Fibroblast of mammary gland (primary cell): ENCODE data around the gene RAB28.

Experiments
- DNase-seq: peaks from one replicate; pipeline ENCODE4 v3.0.0-alpha.2; 2010; ENCODE audit warnings: low read depth
- H3K4me3 ChIP-seq: 2 replicates; pipeline ENCODE4 v1.5.1; 2011; ENCODE audit warnings: low read depth, mild to moderate bottlenecking, low read length, moderate library complexity; ENCODE audit not compliant: control insufficient read depth
- CTCF ChIP-seq: conservative IDR thresholded peaks from 2 replicates; pipeline ENCODE4 v1.5.1; 2011; ENCODE audit warnings: low read depth, low read length, inconsistent platforms; ENCODE audit not compliant: control insufficient read depth, insufficient read depth

Gene RAB28

GRCh38 chr4:13527192-13527980 lies 43.2 kb upstream of the RAB28 start:
- DNase-seq = no peak
- no peak for TF ChIP-seq CTCF
- no peak overlapping the region for H3K4me3 ChIP-seq

- no peak for DNase-seq
- no peak overlapping the region for H3K4me3 ChIP-seq
- no peak for TF ChIP-seq CTCF
Observed at GRCh38 chr4:13526658-13527057, 42.5 kb upstream of the RAB28 start.

GRCh38 chr4:13525606-13526281 lies 41.6 kb upstream of the RAB28 start:
- DNase-seq = no peak
- TF ChIP-seq CTCF = no peak
- no peak overlapping the region for H3K4me3 ChIP-seq

- H3K4me3 ChIP-seq = no peak overlapping the region
- peak; percentile 56 for DNase-seq
- TF ChIP-seq CTCF = no peak
Observed at GRCh38 chr4:13524504-13525243, 40.5 kb upstream of the RAB28 start.

GRCh38 chr4:13523591-13524503 lies 39.7 kb upstream of the RAB28 start:
- TF ChIP-seq CTCF = no peak
- H3K4me3 ChIP-seq = no peak overlapping the region
- DNase-seq = no peak

- TF ChIP-seq CTCF = no peak
- H3K4me3 ChIP-seq = no peak overlapping the region
- no peak for DNase-seq
Observed at GRCh38 chr4:13523105-13523477, 39.0 kb upstream of the RAB28 start.
